ENCODE results near the gene CDH22.

CDH22 gene

GRCh38 chr20:46265539-46265938 lies 42.8 kb downstream of the CDH22 start:
- no peak for DNase-seq

- no peak for DNase-seq
These were observed 43.7 kb downstream of the CDH22 start for GRCh38 chr20:46264391-46265266.

- peak; percentile 72 for DNase-seq
These were observed 46.6 kb downstream of the CDH22 start for GRCh38 chr20:46261456-46262253.

GRCh38 chr20:46260936-46261454 lies 47.3 kb downstream of the CDH22 start:
- DNase-seq, result no peak

- DNase-seq, result no peak
These were observed 47.8 kb downstream of the CDH22 start for GRCh38 chr20:46260480-46260879.

- DNase-seq, result no peak
These were observed 48.9 kb downstream of the CDH22 start for GRCh38 chr20:46259260-46259859.

GRCh38 chr20:46257887-46258286 lies 50.4 kb downstream of the CDH22 start:
- no peak for DNase-seq

- no peak for DNase-seq
These were observed 52.0 kb downstream of the CDH22 start for GRCh38 chr20:46256293-46256692.

GRCh38 chr20:46255440-46256104 lies 52.7 kb downstream of the CDH22 start:
- DNase-seq, result peak; percentile 97

- DNase-seq, result no peak
These were observed 54.9 kb downstream of the CDH22 start for GRCh38 chr20:46253391-46253790.

- DNase-seq, result no peak
These were observed 55.8 kb downstream of the CDH22 start for GRCh38 chr20:46252352-46253091.

- DNase-seq, result no peak
These were observed 57.1 kb downstream of the CDH22 start for GRCh38 chr20:46251211-46251673.

GRCh38 chr20:46250772-46251171 lies 57.5 kb downstream of the CDH22 start:
- DNase-seq, result no peak

GRCh38 chr20:46249671-46250070 lies 58.6 kb downstream of the CDH22 start:
- no peak for DNase-seq

GRCh38 chr20:46246559-46246958 lies 61.7 kb downstream of the CDH22 start:
- no peak for DNase-seq

- peak; percentile 91 for DNase-seq
These were observed 64.3 kb downstream of the CDH22 start for GRCh38 chr20:46243707-46244628.

- DNase-seq, result no peak
These were observed 65.9 kb downstream of the CDH22 start for GRCh38 chr20:46242390-46242789.

- no peak for DNase-seq
These were observed 67.4 kb downstream of the CDH22 start for GRCh38 chr20:46240881-46241280.

GRCh38 chr20:46240065-46240464 lies 68.2 kb downstream of the CDH22 start:
- DNase-seq, result no peak

- no peak for DNase-seq
These were observed 70.6 kb downstream of the CDH22 start for GRCh38 chr20:46237736-46238135.

GRCh38 chr20:46237227-46237626 lies 71.1 kb downstream of the CDH22 start:
- DNase-seq, result no peak

All from NCI-H2171 (cell line).